Cardiac muscle cell (in vitro differentiated cells and primary cell): ENCODE measurements around the gene TCP11L2. TPM values are rescaled to one million over a fixed set of nuclear protein-coding genes. Genes with fewer than 3 reads are reported as not detected.
"Not testable (repeated sequence)": the region's sequence is repeated elsewhere in the genome, so short reads cannot be mapped to it uniquely, and the experiment has no call there.

Source experiments
- DNase-seq, 2 donors: peaks; one replicate each; pipeline versions ENCODE4 v3.0.0 to v3.0.0-alpha.2; 2010 to 2017; ENCODE audit warnings: low read depth in 1 of 2, low spot score in 1 of 2
- H3K27ac ChIP-seq: fragments of 200-600 bp; sonication (generic); 2 replicates; pipeline ENCODE4 v1.5.1; 2016
- H3K27me3 ChIP-seq: fragments of 200-600 bp; sonication (generic); 2 replicates; pipeline ENCODE4 v1.6.0; 2016; ENCODE audit warnings: control low read depth
- H3K36me3 ChIP-seq: fragments of 200-600 bp; sonication (generic); 2 replicates; pipeline ENCODE4 v1.5.1; 2016; ENCODE audit warnings: control low read depth
- H3K4me1 ChIP-seq: fragments of 200-600 bp; sonication (generic); 2 replicates; pipeline ENCODE4 v1.8.1; 2017; ENCODE audit warnings: low read depth, mild to moderate bottlenecking, mixed run types
- H3K4me3 ChIP-seq: fragments of 200-600 bp; sonication (generic); 2 replicates; pipeline ENCODE4 v1.5.1; 2016; ENCODE audit warnings: mild to moderate bottlenecking
- H3K9me3 ChIP-seq: fragments of 200-600 bp; sonication (generic); 2 replicates; pipeline ENCODE4 v1.5.1; 2017; ENCODE audit warnings: low read depth, mild to moderate bottlenecking, control low read depth
- CTCF ChIP-seq: IDR thresholded peaks from 2 replicates; pipeline ENCODE4 v1.5.1; 2012; ENCODE audit warnings: low read depth, mild to moderate bottlenecking, low read length
- polyA plus RNA-seq: library from polyadenylated mRNA; unstranded; fragments of >200 nt; fragmentation: Nextera tagmentation; extraction: Ambion mirVana; gene quantifications from 2 replicates; pipeline ENCODE4 v1.2.1, GENCODE V29; 2016
- total RNA-seq: library from RNA; depleted of rRNA; stranded (reverse); fragments of >200 nt; gene quantifications from 2 replicates; pipeline ENCODE4 v1.2.3, GENCODE V29; 2016

The TCP11L2 gene
- total and polyA plus RNA-seq, 2 experiments from 2014 or later: 9.0 to 22.1 TPM

- Histone ChIP-seq H3K4me3 (no peak overlapping the region), H3K27me3 (no peaks in the 10 kb centered on the region), H3K36me3 (peaks cover 23% of the 10 kb centered on the region), H3K4me1 (no peaks in the 10 kb centered on the region), H3K9me3 (no peaks in the 10 kb centered on the region), H3K27ac (no peak overlapping the region)
- DNase-seq: peak in 1 of 2 donors; percentile 80
- TF ChIP-seq CTCF: no peak
Observed at GRCh38 chr12:106369624-106370346, 67.3 kb downstream of the TCP11L2 start.

GRCh38 chr12:106378788-106379187 lies 76.3 kb downstream of the TCP11L2 start:
- Histone ChIP-seq H3K4me3 (no peak overlapping the region), H3K9me3 (no peaks in the 10 kb centered on the region), H3K4me1 (no peaks in the 10 kb centered on the region), H3K27ac (peak overlapping the region; percentile 5), H3K27me3 (no peaks in the 10 kb centered on the region), H3K36me3 (peaks cover 24% of the 10 kb centered on the region)
- DNase-seq: no peak
- no peak for TF ChIP-seq CTCF

- Histone ChIP-seq H3K4me3 (no peak overlapping the region), H3K27ac (no peak overlapping the region), H3K4me1 (no peaks in the 10 kb centered on the region), H3K27me3 (no peaks in the 10 kb centered on the region), H3K9me3 (no peaks in the 10 kb centered on the region), H3K36me3 (peaks cover 27% of the 10 kb centered on the region)
- TF ChIP-seq CTCF: no peak
- DNase-seq: no peak
Observed at GRCh38 chr12:106380954-106381353, 78.4 kb downstream of the TCP11L2 start.

GRCh38 chr12:106381866-106382265 lies 79.3 kb downstream of the TCP11L2 start:
- not testable (repeated sequence) for H3K4me3 ChIP-seq, H3K4me1 ChIP-seq, H3K27ac ChIP-seq, DNase-seq, H3K9me3 ChIP-seq, H3K27me3 ChIP-seq
- H3K36me3 ChIP-seq: peaks cover 27% of the 10 kb centered on the region

- no peaks in the 10 kb centered on the region for H3K4me1 ChIP-seq
- H3K27me3 ChIP-seq: no peaks in the 10 kb centered on the region
- peak in 1 of 2 donors; percentile 24 for DNase-seq
- H3K9me3 ChIP-seq: no peaks in the 10 kb centered on the region
- no peak for TF ChIP-seq CTCF
- no peak overlapping the region for H3K4me3 ChIP-seq
- H3K36me3 ChIP-seq: peaks cover 3% of the 10 kb centered on the region
- no peak overlapping the region for H3K27ac ChIP-seq
Observed at GRCh38 chr12:106386813-106387535, 84.4 kb downstream of the TCP11L2 start.

GRCh38 chr12:106387848-106388377 lies 85.4 kb downstream of the TCP11L2 start:
- no peaks in the 10 kb centered on the region for H3K9me3 ChIP-seq
- no peak for DNase-seq
- H3K27ac ChIP-seq: no peak overlapping the region
- no peak overlapping the region for H3K4me3 ChIP-seq
- H3K36me3 ChIP-seq: peaks cover 3% of the 10 kb centered on the region
- H3K4me1 ChIP-seq: no peaks in the 10 kb centered on the region
- no peaks in the 10 kb centered on the region for H3K27me3 ChIP-seq
- TF ChIP-seq CTCF: no peak
